Mucosa of gallbladder (tissue), 1 donor: ENCODE results near the gene ZNF438. TPM values are rescaled to one million over a fixed set of nuclear protein-coding genes. Genes with fewer than 3 reads are reported as not detected.
"Not testable (repeated sequence)": the region's sequence is repeated elsewhere in the genome, so short reads cannot be mapped to it uniquely, and the experiment has no call there.

Experiments
- DNase-seq: peaks from one replicate; pipeline ENCODE4 v3.0.0-alpha.2; 2020; ENCODE audit warnings: low spot score
- total RNA-seq: library from RNA; stranded (reverse); gene quantifications from one replicate; pipeline ENCODE4 v1.2.1, GENCODE V29; 2021
- donor health status: DM: no; HTN: no; CAD: no.

Gene ZNF438
- total RNA-seq, 1 donor from 2014 or later: 7.8 TPM

GRCh38 chr10:30985512-30985911 is 46.2 kb downstream of the ZNF438 start:
- no peak for DNase-seq

DNA sequence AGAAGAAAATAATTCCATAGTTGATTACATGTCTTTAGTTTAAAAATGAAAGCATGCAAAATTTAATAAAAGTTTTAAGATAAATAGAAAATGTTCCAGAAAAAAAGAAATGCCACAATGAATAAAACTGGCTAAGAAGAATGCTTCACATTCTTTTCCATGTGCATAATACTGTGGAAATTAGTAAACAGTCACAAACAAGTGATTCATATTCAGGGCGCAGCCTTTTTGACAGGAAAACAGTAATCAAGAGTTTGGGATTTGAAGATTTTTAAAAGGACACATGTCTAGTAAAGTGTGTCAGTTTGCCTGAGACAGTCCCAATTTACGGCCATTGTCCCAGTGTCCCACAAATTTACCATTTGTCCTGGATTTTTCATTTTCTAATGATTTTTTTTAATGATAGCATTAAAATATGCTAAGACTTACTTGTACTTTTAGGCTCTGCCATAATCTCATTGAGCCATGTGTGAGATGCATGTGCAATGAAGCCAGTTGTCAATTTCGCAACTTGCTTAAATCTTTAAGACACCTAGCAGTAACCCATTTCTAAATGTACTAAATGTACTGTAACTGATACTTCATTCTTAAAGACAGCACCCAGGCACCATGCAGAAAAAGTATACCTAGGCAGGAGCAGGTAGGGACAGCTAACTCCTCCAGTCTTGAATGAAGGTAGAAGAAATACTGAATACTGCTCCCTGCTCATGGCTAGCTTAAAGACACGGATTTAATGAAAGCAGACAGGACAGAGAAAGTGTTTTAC is 46.9 kb downstream of the ZNF438 start:
- DNase-seq: no peak

- not testable (repeated sequence) for DNase-seq
Observed at GRCh38 chr10:30983209-30983608, 48.5 kb downstream of the ZNF438 start.

DNA sequence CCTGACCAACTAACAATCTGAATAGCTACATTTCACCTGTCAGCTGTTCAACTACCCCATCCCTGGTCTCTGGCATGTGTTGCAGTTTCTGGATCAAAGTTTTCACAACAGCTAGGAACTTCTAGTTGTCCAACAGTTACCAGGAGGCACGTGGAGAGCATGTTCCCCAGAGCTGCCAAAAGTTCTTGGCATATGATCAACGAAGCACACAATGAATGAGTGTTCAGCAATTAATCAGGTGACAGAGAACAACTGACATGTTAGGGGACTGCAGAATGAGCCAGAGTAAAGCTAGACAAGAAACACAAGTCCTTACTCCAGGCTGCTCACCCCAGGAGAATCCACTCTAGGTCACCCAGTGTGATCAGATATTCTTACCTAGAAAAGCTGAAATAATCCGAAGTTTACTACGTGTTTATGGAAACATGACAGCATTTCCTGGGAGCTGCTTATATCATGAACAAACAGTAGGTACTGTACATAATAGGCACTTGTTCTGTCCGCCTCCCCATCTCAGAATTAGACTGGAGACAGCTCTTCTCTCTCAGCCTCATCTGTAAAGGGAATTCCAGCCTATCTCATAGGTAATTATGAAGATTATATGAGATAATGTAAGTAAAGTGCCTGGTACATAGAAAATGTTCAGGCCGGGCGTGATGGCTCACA is 50.6 kb downstream of the ZNF438 start:
- peak; percentile 87 for DNase-seq

- DNase-seq: no peak
Observed at GRCh38 chr10:30979956-30980355, 51.7 kb downstream of the ZNF438 start.

DNA sequence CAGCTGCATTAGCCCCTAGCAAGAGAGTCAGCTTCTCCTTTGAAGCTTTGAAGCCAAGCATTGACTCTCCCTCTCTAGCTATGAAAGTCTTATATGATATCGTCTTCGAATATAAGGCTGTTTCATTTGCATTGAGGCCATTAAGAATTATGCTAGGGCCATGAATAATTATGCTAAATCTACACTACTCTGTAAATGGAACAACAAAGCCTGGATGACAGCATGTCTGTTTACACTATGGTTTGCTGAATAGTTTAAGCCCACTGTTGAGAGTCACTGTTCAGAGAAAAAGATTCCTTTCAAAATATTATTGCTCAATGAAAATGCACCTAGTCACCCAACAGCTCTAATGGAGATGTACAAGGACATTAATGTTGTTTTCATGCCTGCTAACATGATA is 52.8 kb downstream of the ZNF438 start:
- DNase-seq: no peak

- DNase-seq: no peak
Observed at GRCh38 chr10:30977385-30977784, 54.3 kb downstream of the ZNF438 start.

DNA sequence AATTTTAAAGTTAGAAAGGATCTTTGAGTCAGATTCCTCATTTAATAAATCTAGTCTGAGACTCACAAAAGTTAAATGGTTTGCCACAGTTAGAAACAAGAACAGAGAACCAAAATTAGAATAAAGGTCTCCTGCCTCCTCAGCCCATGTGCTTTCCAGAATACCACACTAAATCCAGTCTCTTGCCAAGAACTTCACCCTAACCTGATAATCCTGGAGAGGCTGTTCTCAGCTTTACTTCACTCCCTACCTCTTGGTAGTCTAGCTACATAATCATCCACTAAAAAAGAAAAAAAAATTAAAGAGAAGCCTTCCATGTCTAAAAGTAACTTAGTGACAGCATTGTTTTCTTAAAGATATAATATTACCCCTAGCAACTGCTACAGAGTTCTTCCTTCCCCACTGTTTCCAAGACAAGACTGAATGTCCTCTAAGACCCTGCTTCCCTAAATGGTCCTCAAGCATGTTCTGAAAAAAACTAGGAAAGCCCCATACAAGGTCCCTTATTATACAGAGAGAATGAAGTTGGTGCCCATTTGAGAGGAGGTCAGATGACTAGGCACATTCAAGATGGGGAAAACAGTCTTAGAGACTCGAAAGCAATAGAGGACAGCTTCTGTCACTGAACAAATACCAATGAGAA is 56.8 kb downstream of the ZNF438 start:
- no peak for DNase-seq

DNA sequence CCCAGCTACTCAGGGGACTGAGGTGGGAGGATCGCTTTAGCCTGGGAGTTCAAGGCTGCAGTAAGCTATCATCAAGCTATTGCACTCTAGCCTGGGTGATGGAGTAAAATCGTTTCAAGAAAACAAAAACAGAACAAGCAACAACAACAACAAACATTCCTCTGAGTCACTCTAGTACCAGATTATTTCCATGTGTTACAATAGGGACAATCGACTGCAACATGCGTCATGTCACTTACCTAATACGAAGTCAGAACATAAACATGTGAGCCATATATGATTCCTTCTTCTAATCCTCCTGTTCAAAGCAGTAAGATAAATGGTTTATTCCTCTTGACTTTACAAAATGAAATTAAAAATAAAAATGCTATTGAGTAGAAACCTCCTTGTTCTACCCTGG is 57.3 kb downstream of the ZNF438 start:
- no peak for DNase-seq

GRCh38 chr10:30973737-30974136 is 57.9 kb downstream of the ZNF438 start:
- DNase-seq: no peak

- no peak for DNase-seq
Observed at GRCh38 chr10:30970760-30971460, 60.8 kb downstream of the ZNF438 start.

DNA sequence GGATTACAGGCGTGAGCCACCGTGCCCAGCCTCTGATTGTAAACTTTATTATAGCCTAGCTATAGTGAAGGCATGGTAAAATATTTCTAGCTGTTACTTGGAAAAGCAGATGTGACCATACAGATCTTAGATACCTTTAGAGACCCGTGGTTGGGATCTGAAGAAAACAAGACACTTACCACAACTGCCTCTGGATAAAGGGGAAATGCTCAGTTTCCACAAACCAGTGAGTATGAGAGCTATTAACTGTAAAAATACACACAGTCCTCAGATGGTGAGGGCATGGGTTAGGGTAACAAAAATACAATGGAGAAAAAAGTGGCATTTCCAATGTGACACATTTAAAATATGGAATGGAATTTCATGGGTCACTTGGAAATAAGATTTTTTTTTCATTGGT is 63.0 kb downstream of the ZNF438 start:
- DNase-seq: no peak

DNA sequence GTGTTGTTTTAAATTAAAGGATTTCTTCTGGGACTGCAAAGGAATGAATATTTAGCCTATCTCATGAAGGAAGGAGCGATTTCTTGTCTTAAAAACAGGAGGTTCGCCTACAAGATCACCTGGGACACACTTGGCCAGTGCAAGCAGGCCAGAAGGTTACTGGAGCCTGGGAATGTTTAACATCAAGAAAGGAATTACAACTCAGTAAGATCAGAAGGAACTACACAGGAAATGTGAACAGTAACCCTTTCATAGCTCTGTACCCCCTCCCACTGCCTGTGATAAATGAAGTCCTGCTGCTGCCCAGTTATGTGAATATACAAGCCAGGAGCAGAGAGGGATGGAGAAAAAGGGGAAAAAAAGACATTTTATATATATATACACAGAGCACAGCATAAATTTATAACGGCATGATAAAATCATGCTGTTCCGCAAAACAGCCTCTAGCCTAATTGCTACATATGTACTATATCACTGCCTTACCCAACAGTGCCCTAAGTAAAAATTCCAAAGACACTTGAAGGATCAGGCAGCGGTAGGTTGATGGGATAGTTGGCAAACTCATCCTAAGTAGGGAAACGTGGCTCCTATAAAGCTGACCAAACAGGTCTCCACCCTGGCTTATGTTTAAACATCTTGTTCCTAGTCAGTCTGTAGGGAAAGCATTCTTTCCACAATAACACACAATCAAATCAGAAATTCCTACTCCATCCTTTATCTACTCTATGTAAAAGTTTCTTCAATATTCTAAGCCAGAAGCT is 63.8 kb downstream of the ZNF438 start:
- DNase-seq: no peak

DNA sequence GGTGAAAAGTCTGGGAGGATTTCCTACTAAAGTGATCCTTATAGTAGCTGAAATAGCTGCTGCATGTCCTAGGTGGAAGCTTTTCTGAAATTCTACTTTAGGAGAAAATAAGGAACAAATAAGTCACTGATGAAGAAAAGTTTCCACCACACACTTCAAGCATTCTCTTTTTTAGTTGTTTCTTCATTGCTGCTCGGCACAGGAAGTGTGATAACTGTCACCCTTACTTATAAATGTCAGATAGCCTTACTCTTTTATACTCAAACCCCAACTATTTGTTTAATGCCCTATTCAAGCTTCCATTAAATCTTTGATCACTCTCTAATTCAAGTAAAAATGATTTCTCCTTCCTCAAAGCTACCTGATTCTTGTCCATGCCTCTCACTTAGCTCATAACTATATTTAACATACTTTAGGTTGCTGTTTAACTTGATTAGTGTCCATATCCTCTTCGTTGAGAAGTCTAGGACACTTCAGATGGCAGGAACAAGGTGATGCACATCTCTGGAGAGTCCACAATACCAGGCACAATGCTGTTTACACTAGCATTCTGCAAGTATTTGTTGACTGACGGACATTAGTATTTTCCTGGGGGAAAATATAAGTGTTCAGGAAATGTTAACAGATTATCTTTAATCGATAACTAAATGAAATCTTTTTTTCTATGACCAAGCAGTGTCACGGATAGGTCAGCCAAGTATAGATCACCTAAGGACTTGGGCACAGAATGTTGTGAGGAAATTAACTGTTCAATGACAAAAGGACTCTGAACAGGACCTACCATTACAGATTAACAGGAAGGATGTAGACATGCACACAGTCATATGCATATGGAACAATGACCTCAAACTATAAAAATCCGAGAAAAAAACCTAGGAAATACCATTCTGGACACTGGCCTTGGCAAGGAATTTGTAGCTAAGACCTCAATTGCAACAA is 67.4 kb downstream of the ZNF438 start:
- DNase-seq: peak; percentile 68

GRCh38 chr10:30962522-30962921 is 69.1 kb downstream of the ZNF438 start:
- DNase-seq: no peak

DNA sequence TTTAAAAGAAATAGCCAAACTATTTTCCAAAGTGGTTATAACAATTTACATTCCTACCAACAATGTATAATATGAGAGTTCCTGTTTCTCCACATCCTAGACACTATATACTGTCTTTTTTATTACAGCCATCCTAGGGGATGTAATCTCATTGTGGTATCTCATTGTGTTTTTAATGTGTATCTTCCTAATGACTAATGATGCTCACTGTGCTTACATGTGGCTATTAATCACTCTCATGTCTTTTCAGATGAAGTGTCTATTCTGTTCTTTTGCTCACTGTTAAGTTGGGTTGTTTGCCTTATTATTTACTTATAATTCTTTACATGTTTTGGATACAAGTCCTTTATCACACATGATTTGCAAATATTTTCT is 71.8 kb downstream of the ZNF438 start:
- DNase-seq: no peak

- not testable (repeated sequence) for DNase-seq
Observed at GRCh38 chr10:30949218-30949617, 82.4 kb downstream of the ZNF438 start.

- DNase-seq: no peak
Observed at GRCh38 chr10:30944005-30944404, 87.7 kb downstream of the ZNF438 start.

- no peak for DNase-seq
Observed at GRCh38 chr10:30943451-30943850, 88.2 kb downstream of the ZNF438 start.

GRCh38 chr10:30940256-30940655 is 91.4 kb downstream of the ZNF438 start:
- no peak for DNase-seq
